HEK293 (cell line): ENCODE measurements around the gene ZNF85.

ENCODE experiments used
- CTCF ChIA-PET: fragments of 350-600 bp; formaldehyde crosslinking; extraction: SDS; loops from one replicate; lab custom pipeline; 2021; ENCODE audit warnings: antibody characterized with exemption; lab: Yijun Ruan, JAX
- POLR2A ChIA-PET: fragments of 300-600 bp; formaldehyde crosslinking; extraction: SDS; loops from one replicate; lab custom pipeline; 2020; ENCODE audit warnings: antibody characterized with exemption, inconsistent platforms; lab: Yijun Ruan, JAX
- H3K27ac ChIP-seq: fragments of 200-500 bp; sonication (Bioruptor generic); 2 replicates; pipeline ENCODE4 v1.5.1; 2014; ENCODE audit warnings: low read depth, low read length, control low read depth, inconsistent platforms; ENCODE audit errors: extremely low read depth
- H3K36me3 ChIP-seq, 2 experiments: fragments of 200-500 bp in 1 of 2; sonication (Bioruptor generic) in 1 of 2; 1 replicate in 1 of 2; 2 replicates in 1 of 2; pipeline ENCODE4 v1.5.1; 2014 to 2017; ENCODE audit warnings: inconsistent platforms in 2 of 2, low read length in 2 of 2; ENCODE audit not compliant: control insufficient read depth in 2 of 2, insufficient read depth in 1 of 2
- H3K4me1 ChIP-seq: fragments of 200-500 bp; sonication (Bioruptor generic); 2 replicates; pipeline ENCODE4 v1.5.1; 2014; ENCODE audit warnings: mild to moderate bottlenecking, low read length, inconsistent platforms; ENCODE audit not compliant: control insufficient read depth, insufficient read depth
- H3K4me3 ChIP-seq: 2 replicates; pipeline ENCODE4 v1.5.1; 2011; ENCODE audit warnings: low read depth, mild to moderate bottlenecking, control low read depth, low read length, moderate library complexity
- H3K9me3 ChIP-seq: fragments of 200-500 bp; sonication (Bioruptor generic); 2 replicates; pipeline ENCODE4 v1.5.1; 2014; ENCODE audit warnings: low read depth, low read length, inconsistent platforms; ENCODE audit not compliant: control insufficient read depth, insufficient read depth
- SCRT2 ChIP-seq: fragments of 450-650 bp; formaldehyde crosslinking; IDR thresholded peaks from 2 replicates; pipeline ENCODE4 v1.5.1; 2016; ENCODE audit warnings: missing biosample characterization, missing genetic modification characterization
- TRIM28 ChIP-seq: IDR thresholded peaks from 2 replicates; pipeline ENCODE4 v1.6.1; 2011; ENCODE audit warnings: low read length, control low read depth, borderline replicate concordance
- ZBTB7A ChIP-seq: fragments of 450-650 bp; formaldehyde crosslinking; IDR thresholded peaks from 2 replicates; pipeline ENCODE4 v1.5.1; 2016; ENCODE audit warnings: low read depth, missing biosample characterization, missing genetic modification characterization
- ZNF221 ChIP-seq: fragments of 450-650 bp; formaldehyde crosslinking; IDR thresholded peaks from 2 replicates; pipeline ENCODE4 v1.5.1; 2017; ENCODE audit warnings: missing biosample characterization, missing genetic modification characterization, borderline replicate concordance
- ZNF24 ChIP-seq: fragments of 450-650 bp; formaldehyde crosslinking; IDR thresholded peaks from 2 replicates; pipeline ENCODE4 v1.5.1; 2016; ENCODE audit warnings: missing biosample characterization, missing genetic modification characterization
- ZNF302 ChIP-seq: fragments of 450-650 bp; formaldehyde crosslinking; IDR thresholded peaks from 2 replicates; pipeline ENCODE4 v1.5.1; 2016; ENCODE audit warnings: missing biosample characterization, missing genetic modification characterization, low read depth
- ZNF335 ChIP-seq: fragments of 450-650 bp; formaldehyde crosslinking; conservative IDR thresholded peaks from 2 replicates; pipeline ENCODE4 v1.5.1; 2016; ENCODE audit warnings: missing biosample characterization, missing genetic modification characterization
- ZNF350 ChIP-seq: fragments of 450-650 bp; formaldehyde crosslinking; IDR thresholded peaks from 2 replicates; pipeline ENCODE4 v1.5.0; 2017; ENCODE audit warnings: missing biosample characterization, mild to moderate bottlenecking, missing genetic modification characterization
- ZNF473 ChIP-seq: fragments of 450-650 bp; formaldehyde crosslinking; IDR thresholded peaks from 2 replicates; pipeline ENCODE4 v1.5.1; 2017; ENCODE audit warnings: missing biosample characterization, missing genetic modification characterization
- ZNF529 ChIP-seq: fragments of 450-650 bp; formaldehyde crosslinking; IDR thresholded peaks from 2 replicates; pipeline ENCODE4 v1.5.1; 2017; ENCODE audit warnings: missing genetic modification characterization, missing biosample characterization; ENCODE audit not compliant: insufficient replicate concordance
- ZNF549 ChIP-seq: fragments of 450-650 bp; IDR thresholded peaks from 2 replicates; pipeline ENCODE4 v1.5.1; 2018; ENCODE audit warnings: missing biosample characterization, missing genetic modification characterization, mild to moderate bottlenecking, inconsistent platforms, moderate library complexity
- ZNF561 ChIP-seq: fragments of 450-650 bp; IDR thresholded peaks from 2 replicates; pipeline ENCODE4 v1.5.1; 2018; ENCODE audit warnings: missing biosample characterization, missing genetic modification characterization, borderline replicate concordance
- ZNF768 ChIP-seq: fragments of 450-650 bp; formaldehyde crosslinking; IDR thresholded peaks from 2 replicates; pipeline ENCODE4 v1.5.1; 2018; ENCODE audit warnings: missing biosample characterization, mild to moderate bottlenecking, missing genetic modification characterization
- TF ChIP-seq, protein P1 (sequence below): fragments of 450-650 bp; formaldehyde crosslinking; conservative IDR thresholded peaks from 2 replicates; pipeline ENCODE4 v1.5.1; 2016; ENCODE audit warnings: low read depth, missing biosample characterization, missing genetic modification characterization
- TF ChIP-seq, protein P2 (sequence below): fragments of 450-650 bp; formaldehyde crosslinking; IDR thresholded peaks from 2 replicates; pipeline ENCODE4 v1.5.1; 2016; ENCODE audit warnings: missing biosample characterization, missing genetic modification characterization
- TF ChIP-seq, protein P3 (sequence below): fragments of 450-650 bp; formaldehyde crosslinking; IDR thresholded peaks from 2 replicates; pipeline ENCODE4 v1.5.1; 2016; ENCODE audit warnings: missing biosample characterization, missing genetic modification characterization

Gene ZNF85

DNA sequence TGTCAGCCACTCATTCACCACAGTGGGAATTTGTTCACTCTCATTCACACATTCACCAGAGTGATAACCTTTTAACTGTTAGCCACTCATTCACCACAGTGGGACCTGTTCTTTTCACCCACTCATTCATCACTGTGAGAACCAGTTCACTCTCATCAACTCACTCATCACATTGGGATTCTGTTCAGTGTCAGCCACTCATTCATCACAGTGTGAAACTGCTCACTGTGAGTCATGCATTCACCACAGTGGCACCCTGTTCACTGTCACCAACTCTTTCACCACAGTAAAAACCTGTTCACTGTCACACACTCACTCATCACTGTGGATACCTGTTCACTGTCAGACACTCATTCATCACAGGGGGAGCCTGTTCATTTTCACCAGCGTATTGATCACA, 43.5 kb upstream of the ZNF85 start:
- no peak overlapping the region for H3K27ac ChIP-seq
- H3K4me1 ChIP-seq = no peaks in the 10 kb centered on the region
- TF ChIP-seq, protein P1, sequence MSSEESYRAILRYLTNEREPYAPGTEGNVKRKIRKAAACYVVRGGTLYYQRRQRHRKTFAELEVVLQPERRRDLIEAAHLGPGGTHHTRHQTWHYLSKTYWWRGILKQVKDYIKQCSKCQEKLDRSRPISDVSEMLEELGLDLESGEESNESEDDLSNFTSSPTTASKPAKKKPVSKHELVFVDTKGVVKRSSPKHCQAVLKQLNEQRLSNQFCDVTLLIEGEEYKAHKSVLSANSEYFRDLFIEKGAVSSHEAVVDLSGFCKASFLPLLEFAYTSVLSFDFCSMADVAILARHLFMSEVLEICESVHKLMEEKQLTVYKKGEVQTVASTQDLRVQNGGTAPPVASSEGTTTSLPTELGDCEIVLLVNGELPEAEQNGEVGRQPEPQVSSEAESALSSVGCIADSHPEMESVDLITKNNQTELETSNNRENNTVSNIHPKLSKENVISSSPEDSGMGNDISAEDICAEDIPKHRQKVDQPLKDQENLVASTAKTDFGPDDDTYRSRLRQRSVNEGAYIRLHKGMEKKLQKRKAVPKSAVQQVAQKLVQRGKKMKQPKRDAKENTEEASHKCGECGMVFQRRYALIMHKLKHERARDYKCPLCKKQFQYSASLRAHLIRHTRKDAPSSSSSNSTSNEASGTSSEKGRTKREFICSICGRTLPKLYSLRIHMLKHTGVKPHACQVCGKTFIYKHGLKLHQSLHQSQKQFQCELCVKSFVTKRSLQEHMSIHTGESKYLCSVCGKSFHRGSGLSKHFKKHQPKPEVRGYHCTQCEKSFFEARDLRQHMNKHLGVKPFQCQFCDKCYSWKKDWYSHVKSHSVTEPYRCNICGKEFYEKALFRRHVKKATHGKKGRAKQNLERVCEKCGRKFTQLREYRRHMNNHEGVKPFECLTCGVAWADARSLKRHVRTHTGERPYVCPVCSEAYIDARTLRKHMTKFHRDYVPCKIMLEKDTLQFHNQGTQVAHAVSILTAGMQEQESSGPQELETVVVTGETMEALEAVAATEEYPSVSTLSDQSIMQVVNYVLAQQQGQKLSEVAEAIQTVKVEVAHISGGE (tag by site-specific recombination) = no peak
- TF ChIP-seq ZNF221 (tag by site-specific recombination) (no peak), ZBTB7A (tag by site-specific recombination) (no peak), ZNF529 (tag by site-specific recombination) (no peak), ZNF473 (tag by site-specific recombination) (no peak)
- TF ChIP-seq, all 188 proteins: peak for 0
- CTCF ChIA-PET = no interaction called here
- Histone ChIP-seq H3K36me3 (no peaks in the 10 kb centered on the region), H3K9me3 (no peaks in the 10 kb centered on the region), H3K4me3 (no peak overlapping the region)
- POLR2A ChIA-PET = no interaction called here

DNA sequence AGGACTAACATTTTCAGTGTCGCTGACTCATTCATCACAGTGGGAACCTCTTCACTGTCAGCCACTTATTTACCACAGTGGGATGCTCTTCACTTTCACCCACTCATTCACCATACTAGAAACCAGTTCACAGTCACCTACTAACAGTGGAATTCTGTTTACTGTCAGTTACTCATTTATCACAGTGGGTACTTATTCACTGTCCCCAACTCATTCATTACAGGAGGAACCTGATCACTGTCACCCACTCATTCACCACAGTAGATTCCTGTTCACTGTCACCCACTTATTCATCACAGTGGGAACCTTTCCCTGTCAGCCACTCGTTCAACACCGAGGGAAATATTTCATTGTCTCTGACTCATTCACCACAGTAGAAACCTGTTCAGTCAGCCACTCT, 10.1 kb upstream of the ZNF85 start:
- POLR2A ChIA-PET = no interaction called here
- Histone ChIP-seq H3K4me1 (no peaks in the 10 kb centered on the region), H3K36me3 (no peaks in the 10 kb centered on the region), H3K9me3 (no peaks in the 10 kb centered on the region), H3K27ac (no peak overlapping the region), H3K4me3 (no peak overlapping the region)
- TF ChIP-seq SCRT2 (tag by site-specific recombination) = no peak
- TF ChIP-seq TRIM28 = no peak
- TF ChIP-seq, protein P2, sequence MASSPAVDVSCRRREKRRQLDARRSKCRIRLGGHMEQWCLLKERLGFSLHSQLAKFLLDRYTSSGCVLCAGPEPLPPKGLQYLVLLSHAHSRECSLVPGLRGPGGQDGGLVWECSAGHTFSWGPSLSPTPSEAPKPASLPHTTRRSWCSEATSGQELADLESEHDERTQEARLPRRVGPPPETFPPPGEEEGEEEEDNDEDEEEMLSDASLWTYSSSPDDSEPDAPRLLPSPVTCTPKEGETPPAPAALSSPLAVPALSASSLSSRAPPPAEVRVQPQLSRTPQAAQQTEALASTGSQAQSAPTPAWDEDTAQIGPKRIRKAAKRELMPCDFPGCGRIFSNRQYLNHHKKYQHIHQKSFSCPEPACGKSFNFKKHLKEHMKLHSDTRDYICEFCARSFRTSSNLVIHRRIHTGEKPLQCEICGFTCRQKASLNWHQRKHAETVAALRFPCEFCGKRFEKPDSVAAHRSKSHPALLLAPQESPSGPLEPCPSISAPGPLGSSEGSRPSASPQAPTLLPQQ (tag by site-specific recombination) = no peak
- no peak for TF ChIP-seq ZNF561 (tag by site-specific recombination)
- TF ChIP-seq ZNF768 (tag by site-specific recombination) = no peak
- no peak for TF ChIP-seq ZNF24
- TF ChIP-seq ZNF335 (tag by site-specific recombination) = no peak
- no peak for TF ChIP-seq ZNF302 (tag by site-specific recombination)
- CTCF ChIA-PET = no interaction called here

DNA sequence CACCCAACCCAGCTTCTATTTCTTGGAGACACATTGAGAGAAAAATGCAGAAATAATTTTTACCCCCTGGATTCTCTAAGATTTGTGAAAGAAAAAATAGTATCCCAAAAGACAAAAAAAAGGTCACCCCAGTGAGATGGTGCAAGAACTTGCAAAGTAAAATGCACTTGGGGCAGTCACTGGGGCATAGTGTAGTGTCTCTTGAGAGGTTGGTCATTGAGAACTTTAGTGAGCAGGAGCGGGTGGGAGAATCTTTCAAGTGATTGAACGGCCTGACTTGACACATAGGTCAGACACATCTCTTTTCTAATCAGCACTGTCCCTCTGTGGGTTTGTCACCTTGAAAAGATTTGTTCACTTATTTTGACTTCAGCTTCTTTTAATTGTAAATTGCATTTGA, 2.4 kb downstream of the ZNF85 start:
- POLR2A ChIA-PET = no interaction called here
- no peaks in the 10 kb centered on the region for H3K9me3 ChIP-seq
- H3K36me3 ChIP-seq = peaks cover 0 to 8% of the 10 kb centered on the region in 2 experiments; a peak in 1 of 3 replicates

More for the DNA sequence above, 2.4 kb downstream of the ZNF85 start:
- CTCF ChIA-PET = no interaction called here
- no peaks in the 10 kb centered on the region for H3K4me1 ChIP-seq
- no peak for TF ChIP-seq ZNF350 (tag by site-specific recombination)
- TF ChIP-seq, protein P3, sequence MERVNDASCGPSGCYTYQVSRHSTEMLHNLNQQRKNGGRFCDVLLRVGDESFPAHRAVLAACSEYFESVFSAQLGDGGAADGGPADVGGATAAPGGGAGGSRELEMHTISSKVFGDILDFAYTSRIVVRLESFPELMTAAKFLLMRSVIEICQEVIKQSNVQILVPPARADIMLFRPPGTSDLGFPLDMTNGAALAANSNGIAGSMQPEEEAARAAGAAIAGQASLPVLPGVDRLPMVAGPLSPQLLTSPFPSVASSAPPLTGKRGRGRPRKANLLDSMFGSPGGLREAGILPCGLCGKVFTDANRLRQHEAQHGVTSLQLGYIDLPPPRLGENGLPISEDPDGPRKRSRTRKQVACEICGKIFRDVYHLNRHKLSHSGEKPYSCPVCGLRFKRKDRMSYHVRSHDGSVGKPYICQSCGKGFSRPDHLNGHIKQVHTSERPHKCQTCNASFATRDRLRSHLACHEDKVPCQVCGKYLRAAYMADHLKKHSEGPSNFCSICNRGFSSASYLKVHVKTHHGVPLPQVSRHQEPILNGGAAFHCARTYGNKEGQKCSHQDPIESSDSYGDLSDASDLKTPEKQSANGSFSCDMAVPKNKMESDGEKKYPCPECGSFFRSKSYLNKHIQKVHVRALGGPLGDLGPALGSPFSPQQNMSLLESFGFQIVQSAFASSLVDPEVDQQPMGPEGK = no peak
- TF ChIP-seq ZNF549 (tag by site-specific recombination) = no peak
- TF ChIP-seq, all 188 proteins: peak for 0
- Histone ChIP-seq H3K27ac (no peak overlapping the region), H3K4me3 (no peak overlapping the region)
